Measurements from ENCODE around the gene ENC1.
A peak's percentile ranks its signal among the peaks of the same experiment; 100 is the strongest.

ENC1 gene

DNA sequence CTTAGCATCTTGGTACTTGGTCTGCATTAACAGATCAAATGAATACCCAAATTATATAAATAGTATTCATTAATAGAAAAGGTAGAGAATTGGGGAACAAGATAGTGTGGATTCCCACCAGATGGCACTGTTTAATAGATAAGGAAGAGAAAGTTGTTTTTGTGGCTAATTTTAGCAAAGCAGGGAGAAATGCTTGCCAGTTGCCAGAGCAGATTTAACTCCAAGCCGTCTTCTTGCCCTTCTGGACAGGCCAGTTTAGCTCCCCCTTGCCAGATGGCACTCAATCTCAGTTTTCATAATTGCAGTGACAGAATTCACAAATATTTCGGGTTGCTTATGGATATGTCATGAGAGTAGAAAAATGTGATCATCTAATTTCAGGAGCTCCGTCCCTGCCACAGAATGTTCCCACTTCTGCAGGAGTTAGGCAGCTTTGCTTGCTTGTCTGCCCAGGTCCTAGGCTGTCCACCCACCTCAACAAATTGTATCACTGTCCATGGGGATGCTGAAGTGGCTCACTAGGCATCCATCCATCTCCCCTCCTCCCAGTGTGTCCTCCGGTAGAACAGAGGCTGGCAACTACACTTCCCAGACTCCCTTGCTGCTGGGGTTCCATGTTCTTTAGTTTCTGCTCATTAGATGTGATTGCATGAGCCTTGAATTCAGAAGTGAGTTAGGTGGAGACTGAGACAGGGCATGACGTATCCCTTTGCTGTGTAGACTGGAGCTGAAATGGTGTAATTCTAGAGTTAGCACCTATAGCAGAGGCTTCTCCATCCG lies 32.7 kb upstream of the ENC1 start:
- TF ChIP-seq CTCF (IDR thresholded peaks at IDR 0.05; ENCODE audit: low read depth, low read length) = peak; percentile 49
- Histone ChIP-seq H3K4me1 (no peaks in the 10 kb centered on the region), H3K4me3 (ENCODE audit: low read depth, low read length) (no peak overlapping the region), H3K36me3 (no peaks in the 10 kb centered on the region), H3K27me3 (no peaks in the 10 kb centered on the region), H3K9me3 (no peaks in the 10 kb centered on the region)
- no peak for DNase-seq

- H3K27me3 ChIP-seq = no peaks in the 10 kb centered on the region
- H3K4me3 ChIP-seq (ENCODE audit: low read depth, low read length) = no peak overlapping the region
- H3K4me1 ChIP-seq = no peaks in the 10 kb centered on the region
- H3K36me3 ChIP-seq = no peaks in the 10 kb centered on the region
- no peaks in the 10 kb centered on the region for H3K9me3 ChIP-seq
- no peak for TF ChIP-seq CTCF (IDR thresholded peaks at IDR 0.05; ENCODE audit: low read depth, low read length)
- no peak for DNase-seq
These were observed 31.8 kb upstream of the ENC1 start for GRCh38 chr5:74672215-74672877.

DNA sequence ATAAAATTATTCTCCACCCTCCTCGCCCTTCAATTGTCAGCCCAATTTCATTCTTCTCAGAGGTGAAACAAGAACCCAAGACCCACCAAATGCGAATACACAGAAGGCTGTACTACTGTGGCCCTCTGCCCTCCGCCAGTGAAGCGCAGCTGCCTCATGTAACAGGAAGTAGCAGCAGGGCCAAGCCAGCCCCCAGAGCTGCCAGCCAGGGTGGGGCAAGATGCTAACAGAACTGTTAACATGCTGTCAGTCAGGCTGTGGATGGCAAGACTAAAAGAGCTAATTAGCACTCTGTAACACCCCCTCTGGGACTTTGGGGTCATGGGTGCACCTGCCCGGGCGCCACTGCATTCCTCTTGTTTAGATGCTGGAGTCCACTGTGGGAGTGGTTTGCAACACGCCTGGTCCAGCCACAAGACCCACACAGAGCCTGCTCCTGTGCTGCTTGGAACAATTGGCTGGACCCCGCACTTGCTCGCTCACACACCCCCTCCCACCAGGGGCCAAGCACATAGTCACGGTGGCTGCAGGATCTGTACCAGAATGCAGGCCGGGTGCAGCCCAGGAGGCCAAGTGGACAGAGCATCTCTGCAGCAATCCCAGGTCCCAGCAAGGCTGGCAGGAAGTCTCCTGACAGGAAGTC lies 30.0 kb upstream of the ENC1 start:
- no peak for DNase-seq
- Histone ChIP-seq H3K4me3 (ENCODE audit: low read depth, low read length) (no peak overlapping the region), H3K4me1 (no peaks in the 10 kb centered on the region), H3K36me3 (no peaks in the 10 kb centered on the region), H3K27me3 (no peaks in the 10 kb centered on the region), H3K9me3 (no peaks in the 10 kb centered on the region)
- TF ChIP-seq CTCF (IDR thresholded peaks at IDR 0.05; ENCODE audit: low read depth, low read length) = no peak

DNA sequence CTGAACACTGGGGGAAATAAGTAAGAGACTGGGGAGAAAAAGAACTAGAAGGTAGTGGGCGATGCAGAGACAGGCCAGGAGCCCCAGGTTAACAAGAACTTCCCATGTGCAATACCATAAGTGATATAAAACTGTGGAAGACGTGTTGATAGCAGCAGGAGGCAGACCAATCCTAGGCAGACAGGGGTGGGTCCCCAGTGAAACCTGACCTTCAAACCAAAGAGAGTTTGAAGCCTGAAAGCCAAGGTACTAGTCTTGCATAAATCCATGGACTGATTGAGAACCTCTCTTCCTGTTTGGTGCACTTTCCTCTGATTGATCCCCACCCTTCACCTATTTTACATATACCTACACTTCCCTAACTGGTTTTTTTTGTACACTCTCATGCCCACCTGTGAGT lies 29.3 kb upstream of the ENC1 start:
- TF ChIP-seq CTCF (IDR thresholded peaks at IDR 0.05; ENCODE audit: low read depth, low read length) = no peak
- Histone ChIP-seq H3K9me3 (no peaks in the 10 kb centered on the region), H3K36me3 (no peaks in the 10 kb centered on the region), H3K27me3 (no peaks in the 10 kb centered on the region), H3K4me1 (no peaks in the 10 kb centered on the region), H3K4me3 (ENCODE audit: low read depth, low read length) (no peak overlapping the region)
- DNase-seq = no peak

DNA sequence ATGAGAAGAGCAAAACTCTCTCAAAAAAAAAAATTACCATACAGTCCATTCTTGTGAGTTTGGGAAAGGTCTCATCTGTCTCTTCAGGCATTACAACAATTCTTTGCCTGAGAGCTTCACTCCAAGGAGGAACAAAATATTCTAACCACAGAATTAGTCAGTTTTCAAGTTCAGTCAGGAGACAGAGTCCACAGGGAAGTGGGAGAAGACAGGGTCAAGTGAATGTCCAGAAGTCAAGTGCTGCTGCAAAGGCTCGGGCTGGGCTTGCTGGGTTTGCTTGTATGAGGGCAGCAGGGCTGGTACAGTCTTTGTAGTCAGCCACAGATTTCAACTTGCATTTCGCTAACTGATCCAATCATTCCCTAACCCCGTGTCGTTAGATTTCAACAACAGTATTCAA lies 26.9 kb upstream of the ENC1 start:
- DNase-seq = no peak
- Histone ChIP-seq H3K4me3 (ENCODE audit: low read depth, low read length) (no peak overlapping the region), H3K27me3 (no peaks in the 10 kb centered on the region)

More for the DNA sequence above, 26.9 kb upstream of the ENC1 start:
- no peaks in the 10 kb centered on the region for H3K36me3 ChIP-seq
- H3K4me1 ChIP-seq = no peaks in the 10 kb centered on the region
- no peak for TF ChIP-seq CTCF (IDR thresholded peaks at IDR 0.05; ENCODE audit: low read depth, low read length)
- H3K9me3 ChIP-seq = no peaks in the 10 kb centered on the region

All from BE2C (cell line).